GM21576 (cell line): ENCODE measurements around the gene TNFRSF9.
"Not testable (repeated sequence)": the region's sequence is repeated elsewhere in the genome, so short reads cannot be mapped to it uniquely, and the experiment has no call there.

Experiments used
- ATAC-seq: cut with Tn5 transposase; IDR thresholded peaks from one replicate; pipeline ENCODE4 v1.9.1; 2021; ENCODE audit warnings: mild to moderate bottlenecking, moderate library complexity; ENCODE audit not compliant: unreplicated experiment

TNFRSF9 gene

DNA sequence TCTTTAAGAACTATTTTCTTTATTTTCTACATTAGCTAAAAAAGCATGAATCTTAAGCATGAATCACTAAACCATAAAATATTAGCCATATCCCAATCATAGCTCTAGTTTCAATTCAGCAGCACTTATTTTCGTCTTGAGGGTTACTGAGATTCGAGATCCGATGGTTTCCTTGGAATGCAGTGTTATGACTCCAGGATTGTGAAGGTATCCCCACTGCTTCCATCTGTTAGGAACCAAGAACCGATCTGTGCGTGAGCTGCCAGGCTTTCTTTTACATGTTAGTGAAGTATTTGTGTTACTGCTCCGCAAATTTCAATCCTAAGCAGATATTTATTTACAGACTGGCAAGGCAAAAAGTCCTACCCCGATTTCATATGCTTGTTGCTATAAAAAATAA, 18.8 kb downstream of the TNFRSF9 start:
- ATAC-seq: no peak

DNA sequence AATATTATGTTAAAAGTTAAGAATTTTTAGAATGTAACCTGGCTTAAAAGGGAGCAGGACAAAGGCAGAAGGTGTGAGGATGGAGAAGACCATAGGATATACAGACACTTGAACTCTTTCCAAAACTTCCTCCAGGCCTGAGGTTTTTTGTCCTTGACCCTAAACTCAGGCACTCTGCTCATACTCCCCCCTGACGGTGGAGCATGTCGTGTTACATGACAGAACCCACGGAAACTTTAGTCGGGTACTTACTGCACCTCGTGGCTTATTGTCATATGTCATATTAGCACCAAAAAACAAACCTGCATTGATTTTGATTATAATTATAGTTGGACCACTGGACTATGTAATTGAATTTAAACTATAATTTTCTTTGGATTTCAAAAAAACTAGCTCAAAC, 20.8 kb downstream of the TNFRSF9 start:
- no peak for ATAC-seq

DNA sequence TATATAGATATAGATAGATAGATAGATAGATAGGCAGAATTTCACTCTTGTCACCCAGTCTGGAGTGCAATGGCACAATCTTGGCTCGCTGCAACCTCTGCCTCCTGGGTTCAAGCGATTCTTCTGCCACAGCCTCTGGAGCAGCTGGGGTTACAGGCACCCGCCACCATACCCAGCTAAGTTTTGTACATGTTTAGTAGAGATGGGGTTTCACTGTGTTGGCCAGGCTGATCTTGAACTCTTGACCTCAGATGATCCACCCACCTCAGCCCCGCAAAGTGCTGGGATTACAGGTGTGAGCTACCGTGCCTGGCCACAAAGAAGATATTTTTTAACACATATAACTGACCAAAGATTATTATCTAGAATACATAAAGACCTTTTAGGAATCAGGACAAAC, 22.7 kb downstream of the TNFRSF9 start:
- ATAC-seq: not testable (repeated sequence)

DNA sequence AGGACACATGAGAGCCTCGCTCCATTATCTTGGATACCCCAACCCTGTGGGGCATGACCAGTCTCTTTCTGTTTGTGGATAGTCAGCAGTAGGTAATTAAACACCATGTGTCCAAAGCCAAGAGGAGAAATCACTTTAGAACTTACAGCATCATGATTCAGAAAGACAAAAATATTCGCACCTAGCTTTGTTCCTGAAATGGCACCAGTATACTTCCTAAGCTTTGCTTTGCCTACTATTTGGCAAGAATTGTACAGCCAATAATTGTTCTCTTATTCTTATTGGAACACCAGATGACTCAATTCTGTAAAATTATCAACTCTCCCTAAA, 24.2 kb downstream of the TNFRSF9 start:
- ATAC-seq: no peak

DNA sequence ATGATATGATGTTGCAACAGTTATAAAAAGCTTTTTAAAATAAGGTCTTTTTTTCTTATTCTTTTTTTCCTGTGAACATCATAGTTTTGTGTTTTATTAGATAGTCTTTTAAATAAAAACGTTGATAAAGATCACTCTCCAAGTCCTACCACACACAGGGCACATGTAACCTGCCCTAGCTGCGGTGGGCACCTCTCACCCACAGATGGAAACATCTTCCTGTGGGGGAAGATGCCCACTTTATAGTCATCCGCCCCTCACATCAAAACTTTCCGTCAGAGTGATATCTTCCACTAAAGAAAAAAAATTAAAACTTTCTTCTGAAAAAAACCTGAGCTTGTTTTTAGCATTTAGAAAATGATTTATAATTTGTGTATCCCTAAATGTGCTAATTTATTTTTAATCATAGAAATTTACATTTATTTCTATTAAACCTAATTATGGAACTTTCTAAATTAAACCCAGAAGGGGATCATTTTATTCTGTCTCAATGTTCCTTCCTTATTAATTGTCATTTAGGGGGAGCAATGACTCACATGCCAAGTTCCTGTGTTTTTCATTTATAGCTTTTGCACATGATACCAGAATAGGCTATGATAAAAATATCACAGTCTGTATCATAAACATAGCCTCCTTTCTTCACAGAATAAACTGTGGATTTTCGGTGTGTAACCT, 24.7 kb downstream of the TNFRSF9 start:
- ATAC-seq: no peak

DNA sequence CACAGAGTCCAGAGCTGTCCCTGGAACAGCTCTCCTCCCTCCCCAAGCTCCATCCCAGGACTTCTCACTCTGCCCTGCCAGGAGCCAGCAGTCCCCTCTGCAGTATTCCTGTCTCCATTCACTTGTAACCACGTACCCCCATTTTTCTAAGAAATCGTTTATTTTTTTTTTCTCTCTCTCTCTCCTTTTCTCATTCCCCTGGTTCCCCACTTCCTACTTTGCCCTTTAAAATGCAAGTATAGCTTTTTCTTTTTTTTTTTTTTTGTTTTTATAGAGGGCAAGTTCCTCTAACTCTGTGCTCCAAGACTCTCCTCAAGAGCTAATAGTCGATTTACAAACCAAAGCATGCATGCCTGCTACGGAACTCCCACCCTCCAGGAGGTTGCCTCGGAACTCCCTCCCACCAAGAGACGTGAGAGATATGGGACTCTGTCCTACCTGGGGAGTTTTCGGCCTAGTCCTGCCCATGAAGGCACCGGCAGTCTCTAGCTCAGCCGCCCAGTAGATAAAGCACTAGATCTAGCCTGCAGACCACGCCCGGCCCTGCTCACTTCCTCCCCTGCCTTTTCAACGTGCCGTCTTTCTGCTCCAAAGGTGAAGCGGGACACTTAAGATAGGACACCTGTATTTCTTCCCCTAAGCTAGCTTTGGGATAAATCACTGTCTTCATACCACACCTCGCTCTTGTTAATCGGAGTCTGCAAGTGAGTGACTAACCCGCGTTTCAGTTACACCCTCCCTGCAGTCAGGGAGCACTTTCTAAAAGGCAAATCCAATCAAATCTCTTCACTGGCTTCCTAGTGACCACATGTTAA, 27.7 kb downstream of the TNFRSF9 start:
- no peak for ATAC-seq

DNA sequence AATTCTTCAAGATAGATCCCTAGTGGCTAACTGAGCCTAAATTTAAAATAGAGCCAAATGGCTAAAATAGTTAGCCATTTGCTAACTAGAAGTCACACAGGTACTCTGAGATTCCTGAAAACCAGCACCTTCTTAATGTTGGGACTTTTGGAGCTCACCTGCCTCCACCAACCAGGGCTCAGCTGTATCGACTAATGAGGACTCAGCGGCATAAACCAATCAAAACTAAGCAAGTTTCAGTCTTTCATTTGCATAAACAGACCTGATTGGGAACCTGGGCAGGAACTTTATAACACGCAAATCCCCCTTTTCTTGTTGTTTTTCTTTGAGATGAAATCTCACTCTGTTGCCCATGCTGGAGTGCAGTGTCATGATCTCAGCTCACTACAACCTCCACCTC, 28.5 kb downstream of the TNFRSF9 start:
- no peak for ATAC-seq

DNA sequence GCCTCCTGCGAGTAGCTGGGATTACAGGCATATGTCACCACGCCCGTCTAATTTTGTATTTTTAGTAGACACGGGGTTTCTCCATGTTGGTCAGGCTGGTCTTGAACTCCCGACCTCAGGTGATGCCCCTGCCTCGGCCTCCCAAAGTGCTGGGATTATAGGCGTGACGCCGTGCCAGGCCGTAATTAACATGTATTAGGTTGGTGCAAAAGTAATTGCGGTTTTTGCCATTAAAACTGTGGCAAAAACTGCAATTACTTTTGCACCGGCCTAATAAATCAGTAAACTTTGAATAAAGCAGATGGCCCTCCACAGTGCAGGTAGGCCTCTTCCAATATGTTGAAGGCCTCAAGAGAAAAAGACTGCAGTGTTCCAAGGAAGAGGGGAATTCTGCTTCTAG, 35.4 kb downstream of the TNFRSF9 start:
- no peak for ATAC-seq

DNA sequence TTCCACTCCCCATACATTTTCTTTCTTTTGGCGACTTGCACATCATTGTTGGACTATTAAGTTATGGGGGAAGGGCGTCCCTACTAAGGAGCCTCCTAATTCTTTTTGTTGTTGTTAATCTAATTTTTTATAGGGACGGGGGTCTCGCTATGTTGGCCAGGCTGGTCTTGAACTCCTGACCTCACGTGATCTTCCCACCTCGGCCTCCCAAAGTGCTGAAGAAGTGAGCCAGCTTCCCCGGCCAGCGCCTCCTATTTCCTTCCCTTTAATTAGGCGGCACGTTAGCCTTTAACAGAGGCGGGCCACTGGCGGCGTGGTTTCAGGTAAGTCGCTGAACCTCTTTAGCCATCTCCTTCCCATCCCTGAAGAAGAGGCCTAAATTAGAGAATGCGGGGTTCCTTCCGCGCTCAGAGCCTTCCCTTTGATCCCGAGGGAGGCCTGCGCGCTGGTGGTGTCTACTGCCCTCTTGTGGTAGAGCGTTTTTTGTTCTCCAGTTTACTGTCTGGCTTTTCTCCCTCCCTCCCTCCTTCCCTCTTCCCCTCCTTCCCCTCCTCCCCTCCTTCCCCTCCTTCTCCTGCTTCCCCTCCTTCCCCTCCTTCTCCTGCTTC, 38.1 kb downstream of the TNFRSF9 start:
- ATAC-seq: no peak

DNA sequence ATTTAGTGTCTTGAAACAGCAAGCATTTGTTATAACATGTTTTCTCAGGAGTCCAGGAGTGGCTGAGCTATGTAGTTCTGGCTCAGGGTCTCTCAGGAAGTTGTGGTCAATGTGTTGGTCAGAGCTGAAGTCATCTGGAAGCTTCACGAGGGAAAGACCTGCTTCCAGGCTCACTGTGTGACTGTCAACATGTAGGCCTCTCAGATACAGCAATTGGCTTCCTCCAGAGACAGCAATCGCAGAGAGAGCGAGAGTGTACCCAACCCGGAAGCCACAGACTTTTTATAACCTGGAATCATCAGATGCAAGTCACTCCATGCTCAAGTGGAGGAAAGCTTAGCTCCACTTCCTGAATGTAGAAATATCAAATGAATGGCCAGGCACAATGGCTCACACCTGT, 40.9 kb downstream of the TNFRSF9 start:
- no peak for ATAC-seq

DNA sequence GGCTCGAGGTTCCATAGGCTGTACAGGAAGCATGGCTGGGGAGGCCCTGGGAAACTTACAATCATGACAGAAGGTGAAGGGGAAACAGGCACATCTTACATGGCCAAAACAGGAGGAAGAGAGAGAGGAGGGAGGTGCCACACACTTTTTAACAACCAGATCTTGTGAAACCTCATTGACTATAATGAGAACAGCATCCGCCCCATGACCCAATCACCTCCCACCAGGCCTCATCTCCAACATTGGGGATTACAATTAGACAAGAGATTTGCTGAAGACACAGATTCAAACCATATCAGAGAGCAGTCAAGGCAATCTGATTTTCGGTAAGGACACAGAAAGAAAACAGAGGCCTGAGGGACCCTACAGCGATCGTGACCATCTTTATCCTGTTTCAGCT, 41.7 kb downstream of the TNFRSF9 start:
- ATAC-seq: no peak

DNA sequence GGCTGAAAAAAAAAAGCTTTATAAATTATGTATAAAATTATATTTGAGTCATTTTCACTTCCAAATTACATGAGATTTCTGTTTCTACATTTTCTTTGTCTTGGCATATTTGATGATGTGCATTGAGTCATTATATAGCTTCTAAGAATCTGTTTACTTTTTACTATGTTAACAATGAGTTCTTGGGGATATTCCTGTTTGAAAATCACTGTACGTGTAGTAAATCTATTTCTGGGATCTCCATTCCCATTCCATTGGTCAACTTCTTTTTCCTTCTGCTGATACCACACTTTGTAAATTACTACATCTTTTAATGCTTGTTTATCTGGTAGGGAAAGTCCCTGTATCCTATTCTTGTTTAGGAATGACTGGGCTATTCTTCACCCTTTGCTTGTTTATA, 43.6 kb downstream of the TNFRSF9 start:
- ATAC-seq: no peak

DNA sequence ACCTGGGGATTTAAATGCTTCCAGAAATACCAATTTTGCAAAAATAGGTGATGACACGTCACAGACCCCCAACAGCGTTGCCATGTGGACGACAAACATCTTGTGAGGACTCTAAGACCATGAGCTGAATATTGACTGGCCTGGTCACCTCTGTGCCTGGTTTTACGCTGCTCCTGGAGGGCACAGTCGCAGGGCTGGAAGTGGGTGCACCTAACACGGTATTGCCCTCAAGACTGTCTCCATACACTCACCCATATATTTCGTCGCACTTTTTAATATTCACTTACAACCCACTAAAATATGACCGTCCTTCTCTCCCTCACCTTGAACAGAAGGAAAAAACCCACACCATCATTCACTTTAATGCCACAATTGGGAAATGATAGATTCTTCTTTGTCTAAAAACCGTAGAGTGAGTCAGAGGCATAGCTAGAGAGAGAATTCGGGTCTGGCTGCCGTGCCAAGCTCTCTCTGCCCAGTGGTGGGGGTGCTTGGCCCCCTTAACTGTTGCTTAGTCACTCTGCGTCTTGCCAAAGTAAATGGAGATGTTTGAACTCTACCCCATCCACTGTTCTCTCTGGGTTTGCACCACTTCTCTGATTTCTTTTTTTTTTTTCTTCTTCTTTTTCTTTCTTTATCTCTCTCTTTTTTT, 47.0 kb downstream of the TNFRSF9 start:
- no peak for ATAC-seq

DNA sequence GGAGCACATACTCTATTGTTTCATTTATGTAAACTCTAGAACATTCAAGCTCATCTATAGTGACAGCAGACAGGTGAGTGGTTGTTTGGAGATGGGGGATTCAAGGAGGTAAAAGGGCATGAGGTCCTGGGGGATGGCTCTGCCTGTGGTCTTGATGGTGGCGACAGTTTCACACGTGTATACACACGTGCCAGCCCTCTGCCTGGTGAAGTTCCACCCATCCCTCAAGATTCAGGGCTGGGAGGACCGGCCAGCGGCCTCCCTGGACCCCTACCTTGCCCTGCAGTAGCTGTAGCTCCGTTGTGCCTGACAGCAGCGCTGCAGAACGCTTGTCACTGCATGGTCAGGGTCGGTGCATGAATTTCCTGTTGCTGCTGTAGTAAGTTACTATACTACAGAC, 48.8 kb downstream of the TNFRSF9 start:
- ATAC-seq: no peak

DNA sequence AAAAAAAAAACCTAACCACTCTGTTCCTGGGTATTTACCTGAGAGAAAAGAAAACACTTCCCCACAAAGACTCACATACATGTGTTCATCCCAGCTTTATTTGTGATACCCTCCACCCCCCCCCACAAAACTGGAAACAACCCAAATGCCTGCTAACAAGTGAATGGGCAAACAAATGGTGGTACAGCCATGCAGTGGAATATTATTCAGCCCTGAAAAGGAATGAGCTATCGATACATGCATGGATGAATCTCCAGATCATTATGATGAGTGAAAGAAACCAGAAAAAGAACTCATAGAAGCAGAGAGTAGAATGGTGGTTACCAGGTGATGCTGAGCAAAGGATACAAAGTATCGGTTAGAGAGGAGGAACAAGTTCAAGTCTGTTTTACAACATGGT, 49.8 kb downstream of the TNFRSF9 start:
- no peak for ATAC-seq

DNA sequence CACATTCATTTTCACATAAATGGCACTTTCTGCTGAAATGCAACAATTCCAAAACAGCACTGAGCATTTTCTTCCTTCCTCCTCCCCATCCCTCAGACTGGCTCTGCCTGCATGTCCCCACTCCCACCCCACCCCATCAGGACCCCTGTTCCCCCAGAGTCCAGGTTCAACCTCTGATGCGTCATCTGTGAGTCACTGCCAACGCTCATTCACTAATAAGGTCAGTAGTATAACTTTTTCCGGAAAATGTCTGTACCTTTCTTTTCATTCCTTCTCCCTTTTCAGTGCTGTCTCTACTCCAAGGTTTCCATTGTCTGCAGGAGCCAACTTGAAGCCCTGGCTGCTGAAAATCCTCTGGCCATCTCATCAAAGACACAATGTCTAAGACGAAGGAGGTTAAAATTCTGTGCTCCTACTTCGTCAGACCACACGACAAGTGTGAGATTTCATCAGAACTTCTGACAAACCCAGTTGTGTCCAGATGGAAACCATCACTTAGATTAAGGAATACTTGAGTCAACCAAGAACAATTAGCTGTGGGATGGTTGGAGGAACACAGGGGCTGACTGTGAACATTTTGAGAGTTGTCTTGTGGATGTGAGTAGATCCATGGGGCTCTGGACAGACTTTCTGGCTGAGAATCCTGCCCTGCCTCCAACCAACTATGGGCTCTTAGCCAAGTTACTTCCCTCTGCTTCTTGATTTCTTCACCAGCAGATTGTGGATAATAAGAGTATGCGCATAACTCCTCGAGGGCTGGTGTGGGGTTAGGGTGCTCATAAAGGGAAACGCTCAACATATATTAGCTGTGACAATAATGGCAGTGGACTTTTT, 52.2 kb downstream of the TNFRSF9 start:
- no peak for ATAC-seq

DNA sequence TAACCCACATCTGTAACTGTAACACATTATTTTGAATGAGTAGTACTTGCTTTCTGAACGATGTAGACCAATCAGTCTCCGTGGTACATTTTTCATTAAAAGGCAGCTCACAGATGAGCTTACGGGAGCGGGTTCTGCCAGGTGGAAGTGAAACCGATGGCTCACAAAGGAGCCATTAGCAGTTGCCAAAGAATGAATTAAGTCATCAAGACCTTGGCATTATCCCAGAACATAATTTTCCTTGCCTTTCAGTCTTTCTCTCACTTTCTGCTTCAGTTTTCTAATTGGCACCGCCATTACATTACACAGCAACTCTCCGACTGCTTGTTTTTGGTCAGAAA, 54.3 kb downstream of the TNFRSF9 start:
- no peak for ATAC-seq

DNA sequence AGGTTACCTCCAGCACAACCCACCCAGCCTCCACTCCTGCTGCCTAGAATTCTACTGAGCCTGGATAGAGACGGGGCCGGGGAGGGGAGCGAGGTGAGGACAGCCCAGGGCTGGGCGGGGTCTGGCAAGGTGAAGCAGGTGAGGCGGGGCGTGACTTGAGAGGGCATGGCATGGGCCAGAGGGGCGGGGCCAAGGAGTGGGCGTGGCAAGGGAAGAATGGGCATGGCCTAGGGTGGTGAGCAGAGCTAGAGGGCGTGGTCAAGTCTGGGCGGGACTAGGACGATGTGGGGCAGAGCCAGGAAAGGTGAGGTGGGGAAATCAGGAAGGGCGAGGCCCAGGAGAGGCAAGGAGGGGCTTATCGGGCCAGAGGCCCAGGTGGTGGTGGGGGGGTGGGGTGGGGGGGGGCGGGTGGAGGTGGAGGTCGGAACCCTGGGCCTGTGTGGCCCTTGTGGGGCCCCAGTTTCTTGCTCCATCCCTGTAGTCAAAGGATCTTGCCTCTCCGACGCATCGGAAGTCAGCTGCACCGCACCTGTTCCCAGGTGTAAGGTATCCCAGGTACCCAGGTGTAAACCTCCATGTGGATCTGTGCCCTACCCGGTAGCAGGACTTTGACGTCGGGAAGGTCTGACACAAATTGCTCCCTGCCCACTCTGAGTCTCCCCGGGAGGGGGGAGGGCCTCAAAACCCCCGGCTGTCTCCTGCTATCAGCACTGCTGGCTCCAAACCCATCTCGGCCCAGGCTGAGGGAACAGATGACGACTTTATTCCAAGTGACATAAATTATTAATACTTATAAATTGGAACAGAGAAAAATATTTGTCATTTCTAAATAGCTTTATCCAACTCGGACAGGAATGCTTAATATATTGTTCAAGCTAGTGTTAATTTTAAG, 54.9 kb downstream of the TNFRSF9 start:
- ATAC-seq: no peak

DNA sequence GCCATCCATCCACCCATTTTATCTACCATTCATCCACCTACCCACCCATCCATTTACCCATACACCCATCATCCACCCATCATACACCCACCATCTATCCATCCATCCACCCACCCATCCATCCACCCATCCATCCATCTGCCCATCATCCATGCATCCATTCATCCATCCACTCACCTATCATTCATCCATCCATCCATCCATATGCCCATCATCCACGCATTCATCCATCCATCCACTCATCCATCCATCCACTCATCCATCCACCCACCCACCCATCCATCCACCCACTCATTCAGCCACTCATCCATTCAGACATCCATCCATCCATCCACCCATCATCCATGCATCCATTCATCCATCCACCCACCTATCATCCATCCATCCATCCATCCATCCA, 55.9 kb downstream of the TNFRSF9 start:
- ATAC-seq: no peak

DNA sequence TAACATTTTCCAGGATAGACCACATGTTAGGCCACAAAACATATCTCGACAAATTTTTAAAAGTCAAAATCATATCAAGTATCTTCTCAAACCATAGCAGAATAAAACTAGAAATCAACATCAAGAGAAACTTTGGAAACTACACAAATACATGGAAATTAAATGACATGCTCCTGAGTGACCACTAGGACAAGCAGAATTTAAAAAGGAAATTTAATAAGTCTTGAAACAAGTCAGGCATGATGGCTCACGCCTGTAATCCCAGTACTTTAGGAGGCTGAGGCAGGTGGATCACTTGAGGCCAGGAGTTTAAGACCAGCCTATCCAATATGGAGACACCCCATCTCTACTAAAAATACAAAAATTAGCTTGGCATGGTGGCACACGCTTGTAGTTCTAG, 61.4 kb downstream of the TNFRSF9 start:
- ATAC-seq: no peak
